ENCODE results near the gene MAPKAPK3.

Gene MAPKAPK3

DNA sequence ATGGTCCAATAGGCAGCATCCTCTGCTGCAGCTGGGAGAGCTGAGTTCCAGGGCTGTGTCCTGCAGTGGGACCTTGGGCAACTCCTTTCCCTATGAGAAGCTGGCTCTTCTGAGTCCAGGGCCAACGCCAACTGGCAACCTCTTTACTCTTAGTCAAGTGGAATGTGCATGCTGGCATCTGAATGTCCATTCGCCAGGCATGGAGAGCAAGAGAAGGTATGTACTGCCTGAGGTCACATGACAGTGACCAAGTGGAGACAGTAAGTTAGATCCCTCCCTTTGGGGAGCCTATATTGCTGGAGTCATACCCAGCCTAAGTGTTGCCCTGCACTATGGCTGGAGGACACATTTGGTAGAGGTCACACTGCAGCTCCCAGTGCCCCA, 35.5 kb upstream of the MAPKAPK3 start:
- TF ChIP-seq, protein P1, sequence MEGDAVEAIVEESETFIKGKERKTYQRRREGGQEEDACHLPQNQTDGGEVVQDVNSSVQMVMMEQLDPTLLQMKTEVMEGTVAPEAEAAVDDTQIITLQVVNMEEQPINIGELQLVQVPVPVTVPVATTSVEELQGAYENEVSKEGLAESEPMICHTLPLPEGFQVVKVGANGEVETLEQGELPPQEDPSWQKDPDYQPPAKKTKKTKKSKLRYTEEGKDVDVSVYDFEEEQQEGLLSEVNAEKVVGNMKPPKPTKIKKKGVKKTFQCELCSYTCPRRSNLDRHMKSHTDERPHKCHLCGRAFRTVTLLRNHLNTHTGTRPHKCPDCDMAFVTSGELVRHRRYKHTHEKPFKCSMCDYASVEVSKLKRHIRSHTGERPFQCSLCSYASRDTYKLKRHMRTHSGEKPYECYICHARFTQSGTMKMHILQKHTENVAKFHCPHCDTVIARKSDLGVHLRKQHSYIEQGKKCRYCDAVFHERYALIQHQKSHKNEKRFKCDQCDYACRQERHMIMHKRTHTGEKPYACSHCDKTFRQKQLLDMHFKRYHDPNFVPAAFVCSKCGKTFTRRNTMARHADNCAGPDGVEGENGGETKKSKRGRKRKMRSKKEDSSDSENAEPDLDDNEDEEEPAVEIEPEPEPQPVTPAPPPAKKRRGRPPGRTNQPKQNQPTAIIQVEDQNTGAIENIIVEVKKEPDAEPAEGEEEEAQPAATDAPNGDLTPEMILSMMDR (IDR thresholded peaks at IDR 0.05; ENCODE audit: insufficient read depth, missing control alignments) = no peak
- FAIRE-seq = no peak
- DNase-seq (ENCODE audit: insufficient read length, low spot score) = no peak

DNA sequence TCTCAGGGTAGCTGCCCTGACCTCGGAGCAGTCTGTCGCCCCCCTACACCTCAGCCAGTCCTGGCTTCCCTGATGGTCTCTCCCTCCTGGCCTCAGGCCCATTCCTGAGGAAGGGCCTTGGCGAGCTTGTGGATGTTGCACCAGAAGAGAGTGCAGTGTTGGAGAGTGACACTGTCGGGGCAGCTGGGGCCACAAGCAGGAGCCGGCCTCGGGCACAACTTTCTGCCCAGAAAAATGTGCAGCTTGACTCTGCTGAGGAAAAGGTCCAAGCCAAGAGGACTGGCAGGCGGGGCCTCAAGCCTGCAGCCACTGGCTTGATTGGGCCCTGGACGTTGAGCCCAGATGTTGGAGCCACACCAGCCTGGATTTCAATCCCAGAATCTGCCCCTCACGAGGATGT, 34.9 kb upstream of the MAPKAPK3 start:
- FAIRE-seq (no peak), DNase-seq (ENCODE audit: insufficient read length, low spot score) (no peak)
- TF ChIP-seq, protein P1 (IDR thresholded peaks at IDR 0.05; ENCODE audit: insufficient read depth, missing control alignments) = no peak

DNA sequence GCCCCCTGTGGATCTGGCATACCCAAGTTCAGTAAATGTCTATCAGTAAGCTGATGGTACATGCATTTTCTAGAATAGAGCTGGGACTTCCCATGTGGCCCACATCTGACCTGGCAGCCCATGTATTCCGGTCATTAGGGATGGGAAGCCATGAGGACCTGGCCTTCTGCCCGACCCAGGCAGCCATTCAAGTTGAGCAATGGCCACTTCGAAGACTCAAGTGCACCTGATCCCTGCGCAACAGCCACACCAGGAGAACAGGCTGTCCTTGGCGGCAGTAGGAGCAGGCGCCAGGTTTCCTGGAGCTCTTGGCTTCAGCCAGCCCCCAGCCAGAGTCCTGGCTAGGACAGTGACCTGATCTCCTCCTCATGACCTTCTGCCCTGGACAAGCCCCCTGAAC, 33.1 kb upstream of the MAPKAPK3 start:
- TF ChIP-seq, protein P1 (IDR thresholded peaks at IDR 0.05; ENCODE audit: insufficient read depth, missing control alignments) = no peak
- FAIRE-seq = no peak
- DNase-seq (ENCODE audit: insufficient read length, low spot score) = no peak

DNA sequence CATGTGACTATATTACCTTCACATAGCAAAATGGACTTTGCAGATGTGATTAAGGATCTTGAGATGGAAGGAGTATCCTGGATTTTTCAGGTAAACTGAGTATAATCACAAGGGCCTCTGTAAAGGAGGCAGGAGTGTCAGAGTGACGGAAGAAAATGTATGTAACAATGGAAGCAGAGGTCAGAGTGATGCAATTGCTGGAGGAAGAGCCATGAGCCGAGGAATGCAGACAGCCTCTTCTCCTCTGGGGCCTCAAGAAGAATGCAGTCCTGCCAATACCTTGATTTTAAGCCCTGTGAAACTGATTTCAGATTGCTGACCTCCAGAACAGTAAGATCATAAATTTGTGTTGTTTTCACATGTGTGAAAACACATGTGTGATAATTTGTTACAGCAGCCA, 32.6 kb upstream of the MAPKAPK3 start:
- FAIRE-seq (no peak), DNase-seq (ENCODE audit: insufficient read length, low spot score) (no peak)
- TF ChIP-seq, protein P1 (IDR thresholded peaks at IDR 0.05; ENCODE audit: insufficient read depth, missing control alignments) = no peak

DNA sequence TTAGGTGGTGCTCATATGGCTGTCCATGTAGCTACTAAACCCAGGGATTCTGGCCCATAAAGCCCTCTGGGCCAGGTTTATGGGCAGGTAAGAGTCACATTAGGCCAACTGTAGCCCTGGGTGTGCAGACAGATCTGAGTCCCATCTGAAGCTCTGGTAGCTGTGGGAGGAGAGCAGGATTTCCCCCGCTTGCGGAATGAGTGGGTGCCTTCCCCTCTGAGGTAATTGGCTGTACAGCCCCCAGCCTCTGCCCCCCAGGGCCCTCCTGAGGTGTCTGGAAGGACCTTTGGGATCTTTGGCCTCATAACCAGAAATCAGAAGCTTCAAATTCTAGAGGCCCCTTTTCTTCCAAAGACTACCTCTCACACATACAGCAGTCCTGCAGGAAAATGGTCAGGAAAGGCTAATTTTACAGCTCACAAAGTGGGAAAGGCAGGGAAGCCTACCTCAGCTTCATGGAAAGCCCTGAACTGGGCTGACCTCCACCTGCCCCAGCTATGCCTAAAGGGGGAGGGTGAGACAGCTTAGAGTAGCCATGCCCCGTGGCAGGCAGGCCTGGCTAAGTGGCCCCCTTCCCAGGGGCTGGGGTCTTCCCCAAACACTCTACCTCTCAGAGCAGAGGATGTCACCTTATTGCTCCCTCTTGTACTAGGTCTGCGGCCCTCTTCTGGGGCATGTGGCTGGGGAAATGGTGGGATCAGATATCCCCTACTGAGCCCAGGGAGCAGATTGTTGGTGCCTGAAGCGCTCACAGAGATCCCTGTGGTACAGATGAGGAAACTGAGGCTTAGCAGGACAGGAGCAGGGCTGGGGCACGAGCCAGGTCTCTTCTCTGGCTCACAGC, 30.8 kb upstream of the MAPKAPK3 start:
- DNase-seq (ENCODE audit: insufficient read length, low spot score) (no peak), FAIRE-seq (no peak)
- TF ChIP-seq, protein P1 (IDR thresholded peaks at IDR 0.05; ENCODE audit: insufficient read depth, missing control alignments) = no peak

DNA sequence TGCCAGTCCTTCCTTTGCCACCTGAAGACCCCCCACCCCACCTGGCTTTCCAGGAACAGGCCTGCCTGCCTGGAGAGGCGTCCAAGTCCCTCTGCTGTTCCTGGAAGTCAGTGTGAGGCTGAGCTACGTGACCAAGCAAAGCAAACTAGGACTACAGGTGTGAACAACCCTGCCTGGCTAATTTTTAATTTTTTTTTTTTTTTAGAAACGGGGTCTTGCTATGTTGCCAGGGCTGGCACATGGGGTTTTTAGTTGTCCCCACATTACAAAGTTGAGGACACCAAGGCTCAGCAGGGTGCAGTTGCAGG, 30.2 kb upstream of the MAPKAPK3 start:
- TF ChIP-seq, protein P1 (IDR thresholded peaks at IDR 0.05; ENCODE audit: insufficient read depth, missing control alignments) = no peak
- no peak for DNase-seq (ENCODE audit: insufficient read length, low spot score)
- FAIRE-seq = no peak

DNA sequence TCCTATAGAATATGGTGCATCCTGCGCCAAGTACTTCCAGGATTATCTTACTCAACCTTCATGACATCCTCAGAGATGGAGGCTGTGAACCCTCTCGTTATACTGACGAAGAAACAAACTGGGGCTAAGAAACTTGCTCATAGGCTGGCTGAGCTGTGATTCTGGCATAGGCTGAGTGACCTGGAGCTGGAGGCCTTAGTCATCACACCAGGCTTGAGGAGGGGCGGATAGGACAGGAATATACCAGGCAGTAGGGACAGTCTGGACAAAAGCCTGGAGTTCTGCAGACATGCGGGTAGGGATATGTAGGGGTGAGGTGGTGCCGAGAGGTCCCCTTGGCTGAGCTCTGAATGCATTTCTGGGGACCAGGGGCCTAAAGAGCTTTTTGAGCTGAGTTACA, 29.6 kb upstream of the MAPKAPK3 start:
- DNase-seq (ENCODE audit: insufficient read length, low spot score) (no peak), FAIRE-seq (no peak)
- TF ChIP-seq, protein P1 (IDR thresholded peaks at IDR 0.05; ENCODE audit: insufficient read depth, missing control alignments) = no peak
